Suppressor macrophage treated with lipopolysaccharide for 4 hours (primary cell): ENCODE results near the gene FOXRED2.
"Not testable (repeated sequence)": the region's sequence is repeated elsewhere in the genome, so short reads cannot be mapped to it uniquely, and the experiment has no call there.

ENCODE experiments used
- DNase-seq: peaks from one replicate; pipeline ENCODE4 v3.0.0-alpha.2; 2020

Gene FOXRED2

GRCh38 chr22:36469094-36469710 lies 37.6 kb downstream of the FOXRED2 start:
- no peak for DNase-seq

- peak; percentile 66 for DNase-seq
Observed at GRCh38 chr22:36467946-36468345, 38.9 kb downstream of the FOXRED2 start.

GRCh38 chr22:36467042-36467810 lies 39.6 kb downstream of the FOXRED2 start:
- DNase-seq: no peak

- DNase-seq: no peak
Observed at GRCh38 chr22:36466258-36466657, 40.6 kb downstream of the FOXRED2 start.

- DNase-seq: no peak
Observed at GRCh38 chr22:36465232-36466021, 41.4 kb downstream of the FOXRED2 start.

GRCh38 chr22:36464715-36465231 lies 42.1 kb downstream of the FOXRED2 start:
- no peak for DNase-seq

- DNase-seq: no peak
Observed at GRCh38 chr22:36463783-36464184, 43.1 kb downstream of the FOXRED2 start.

- DNase-seq: no peak
Observed at GRCh38 chr22:36461665-36462649, 44.9 kb downstream of the FOXRED2 start.

GRCh38 chr22:36460202-36460601 lies 46.6 kb downstream of the FOXRED2 start:
- DNase-seq: no peak

- no peak for DNase-seq
Observed at GRCh38 chr22:36457688-36458450, 49.0 kb downstream of the FOXRED2 start.

- DNase-seq: no peak
Observed at GRCh38 chr22:36456464-36456845, 50.4 kb downstream of the FOXRED2 start.

GRCh38 chr22:36455571-36456463 lies 51.0 kb downstream of the FOXRED2 start:
- no peak for DNase-seq

- peak; percentile 62 for DNase-seq
Observed at GRCh38 chr22:36454916-36455570, 51.8 kb downstream of the FOXRED2 start.

- no peak for DNase-seq
Observed at GRCh38 chr22:36453855-36454378, 52.9 kb downstream of the FOXRED2 start.

GRCh38 chr22:36452978-36453607 lies 53.7 kb downstream of the FOXRED2 start:
- DNase-seq: not testable (repeated sequence)

- no peak for DNase-seq
Observed at GRCh38 chr22:36452250-36452977, 54.4 kb downstream of the FOXRED2 start.

- not testable (repeated sequence) for DNase-seq
Observed at GRCh38 chr22:36450923-36451322, 55.9 kb downstream of the FOXRED2 start.

GRCh38 chr22:36449596-36450175 lies 57.2 kb downstream of the FOXRED2 start:
- DNase-seq: peak; percentile 48
